DND-41 (cell line): Measurements from ENCODE around the gene MCM10.
"Not testable (repeated sequence)": the region's sequence is repeated elsewhere in the genome, so short reads cannot be mapped to it uniquely, and the experiment has no call there.

Source experiments
- ATAC-seq: fragments of 200-7000 bp; cut with Tn5 transposase; 3 replicates; pipeline ENCODE4 v1.9.1; 2021; ENCODE audit warnings: low read depth; ENCODE audit not compliant: insufficient read depth
- DNase-seq: peaks from one replicate; pipeline ENCODE4 v3.0.0-alpha.2; 2020
- H2AFZ ChIP-seq: 2 replicates; pipeline ENCODE4 v1.6.0; 2012; ENCODE audit warnings: low read depth, low read length
- H3K27ac ChIP-seq: 2 replicates; pipeline ENCODE4 v1.5.1; 2012; ENCODE audit warnings: low read length, inconsistent platforms
- H3K27me3 ChIP-seq: fragments of 200-600 bp; sonication (generic); 2 replicates; pipeline ENCODE4 v1.6.0; 2012; ENCODE audit warnings: low read length, mild to moderate bottlenecking, inconsistent platforms; ENCODE audit not compliant: insufficient read depth, poor library complexity
- H3K36me3 ChIP-seq: 2 replicates; pipeline ENCODE4 v1.5.1; 2012; ENCODE audit warnings: low read length, inconsistent platforms; ENCODE audit not compliant: insufficient read depth
- H3K4me1 ChIP-seq: 2 replicates; pipeline ENCODE4 v1.5.1; 2012; ENCODE audit warnings: mild to moderate bottlenecking, low read length; ENCODE audit not compliant: insufficient read depth
- H3K4me2 ChIP-seq: 2 replicates; pipeline ENCODE4 v1.6.0; 2012; ENCODE audit warnings: mild to moderate bottlenecking, moderate library complexity, low read length, inconsistent platforms; ENCODE audit not compliant: insufficient read depth
- H3K4me3 ChIP-seq, 2 experiments: fragments of 200-600 bp in 1 of 2; shearing (Covaris generic) in 1 of 2; 2 replicates each; pipeline ENCODE4 v1.5.1; 2012 to 2016; ENCODE audit warnings: inconsistent platforms in 2 of 2, low read length in 2 of 2, mild to moderate bottlenecking in 2 of 2, low read depth in 1 of 2, moderate library complexity in 1 of 2
- H3K79me2 ChIP-seq: 2 replicates; pipeline ENCODE4 v1.6.0; 2012; ENCODE audit warnings: low read length, inconsistent platforms; ENCODE audit not compliant: insufficient read depth
- H3K9ac ChIP-seq: 2 replicates; pipeline ENCODE4 v1.6.0; 2012; ENCODE audit warnings: low read depth, mild to moderate bottlenecking, inconsistent platforms, low read length, moderate library complexity
- H3K9me3 ChIP-seq: 2 replicates; pipeline ENCODE4 v1.5.1; 2012; ENCODE audit warnings: low read length, moderate library complexity, mild to moderate bottlenecking, inconsistent platforms; ENCODE audit not compliant: insufficient read depth, severe bottlenecking
- H4K20me1 ChIP-seq: 2 replicates; pipeline ENCODE4 v1.6.0; 2012; ENCODE audit warnings: low read length; ENCODE audit not compliant: insufficient read depth
- EZH2 ChIP-seq: IDR thresholded peaks from 3 replicates; pipeline ENCODE4 v1.6.1; 2012; ENCODE audit warnings: borderline replicate concordance, low read depth, mild to moderate bottlenecking, moderate library complexity, low read length, inconsistent platforms; ENCODE audit not compliant: severe bottlenecking
- TF ChIP-seq, protein P1 (sequence below): IDR thresholded peaks from 2 replicates; pipeline ENCODE4 v1.5.1; 2012; ENCODE audit warnings: borderline replicate concordance, low read length, moderate library complexity, mild to moderate bottlenecking; ENCODE audit not compliant: poor library complexity, severe bottlenecking; ENCODE audit errors: extremely low read depth

The MCM10 gene

DNA sequence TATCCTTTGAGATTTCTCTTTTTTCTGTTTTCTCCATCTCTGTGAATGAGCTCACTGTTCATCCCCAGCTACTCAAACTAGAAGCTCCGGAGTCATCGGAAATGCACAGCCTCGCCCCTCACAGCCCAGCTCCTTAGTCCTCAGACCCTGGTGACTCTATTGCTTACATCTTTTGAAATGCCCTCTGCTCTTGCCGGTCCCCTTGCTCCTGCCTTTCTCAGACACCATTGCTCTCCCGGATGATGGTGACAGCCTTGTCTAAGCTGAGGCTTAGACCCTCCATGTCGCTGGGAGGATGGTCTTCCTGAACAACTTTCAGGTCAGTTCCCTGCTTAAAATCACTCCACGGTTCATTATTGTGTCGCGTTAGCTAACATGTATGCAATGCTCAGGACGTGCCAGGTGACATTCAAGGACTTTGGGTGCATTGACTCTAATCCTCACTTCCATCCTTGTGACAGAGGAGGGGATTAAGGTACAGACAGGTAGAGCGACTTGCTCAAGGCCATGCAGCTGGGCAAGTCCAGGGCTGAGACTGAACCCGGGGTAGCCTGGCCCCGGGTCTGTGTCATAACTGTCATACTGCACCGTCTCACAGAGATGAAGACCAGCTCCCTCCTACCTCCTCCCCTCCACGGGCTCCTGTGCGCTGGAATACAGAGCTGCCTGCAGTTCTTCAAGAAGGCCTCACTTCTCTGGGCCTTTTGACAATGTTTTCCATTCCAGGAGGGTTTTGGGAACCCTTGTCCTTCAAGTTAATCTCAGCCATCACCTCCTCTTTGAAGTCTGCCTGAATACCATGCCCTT, 77.1 kb downstream of the MCM10 start:
- Histone ChIP-seq H3K9me3 (no peaks in the 10 kb centered on the region), H3K9ac (no peak overlapping the region), H3K79me2 (no peaks in the 10 kb centered on the region), H3K27ac (no peak overlapping the region), H3K4me2 (no peak overlapping the region), H3K36me3 (no peaks in the 10 kb centered on the region), H3K4me1 (no peaks in the 10 kb centered on the region), H2AFZ (no peak overlapping the region), H3K4me3 (no peak overlapping the region), H3K27me3 (no peaks in the 10 kb centered on the region), H4K20me1 (no peaks in the 10 kb centered on the region)
- DNase-seq (no peak), ATAC-seq (no peak)
- TF ChIP-seq, protein P1, sequence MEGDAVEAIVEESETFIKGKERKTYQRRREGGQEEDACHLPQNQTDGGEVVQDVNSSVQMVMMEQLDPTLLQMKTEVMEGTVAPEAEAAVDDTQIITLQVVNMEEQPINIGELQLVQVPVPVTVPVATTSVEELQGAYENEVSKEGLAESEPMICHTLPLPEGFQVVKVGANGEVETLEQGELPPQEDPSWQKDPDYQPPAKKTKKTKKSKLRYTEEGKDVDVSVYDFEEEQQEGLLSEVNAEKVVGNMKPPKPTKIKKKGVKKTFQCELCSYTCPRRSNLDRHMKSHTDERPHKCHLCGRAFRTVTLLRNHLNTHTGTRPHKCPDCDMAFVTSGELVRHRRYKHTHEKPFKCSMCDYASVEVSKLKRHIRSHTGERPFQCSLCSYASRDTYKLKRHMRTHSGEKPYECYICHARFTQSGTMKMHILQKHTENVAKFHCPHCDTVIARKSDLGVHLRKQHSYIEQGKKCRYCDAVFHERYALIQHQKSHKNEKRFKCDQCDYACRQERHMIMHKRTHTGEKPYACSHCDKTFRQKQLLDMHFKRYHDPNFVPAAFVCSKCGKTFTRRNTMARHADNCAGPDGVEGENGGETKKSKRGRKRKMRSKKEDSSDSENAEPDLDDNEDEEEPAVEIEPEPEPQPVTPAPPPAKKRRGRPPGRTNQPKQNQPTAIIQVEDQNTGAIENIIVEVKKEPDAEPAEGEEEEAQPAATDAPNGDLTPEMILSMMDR: no peak
- TF ChIP-seq EZH2: no peak

DNA sequence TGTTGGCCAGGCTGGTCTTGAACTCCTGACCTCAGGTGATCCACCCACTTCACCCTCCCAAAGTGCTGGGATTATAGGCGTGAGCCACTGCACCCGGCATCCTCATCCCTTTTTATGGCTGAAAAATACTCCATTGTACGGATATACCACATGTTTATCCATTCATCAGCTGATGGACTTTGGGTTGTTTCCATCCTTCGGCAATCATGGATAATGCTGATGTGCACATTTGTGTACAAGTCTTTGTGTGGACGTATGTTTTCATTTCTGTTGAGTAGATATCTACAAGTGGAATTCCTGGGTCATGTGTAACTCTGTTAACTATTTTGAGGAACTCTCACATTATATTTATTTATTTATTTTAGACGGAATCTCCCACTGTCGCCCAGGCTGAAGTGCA, 78.6 kb downstream of the MCM10 start:
- no peak overlapping the region for H3K27ac ChIP-seq
- no peaks in the 10 kb centered on the region for H4K20me1 ChIP-seq
- ATAC-seq (no peak), DNase-seq (no peak)
- TF ChIP-seq EZH2: no peak
- TF ChIP-seq, protein P1: no peak
- H3K4me1 ChIP-seq: no peaks in the 10 kb centered on the region
- no peaks in the 10 kb centered on the region for H3K79me2 ChIP-seq
- H3K4me3 ChIP-seq: no peak overlapping the region
- no peak overlapping the region for H3K4me2 ChIP-seq
- H3K9me3 ChIP-seq: no peaks in the 10 kb centered on the region
- no peaks in the 10 kb centered on the region for H3K27me3 ChIP-seq
- H2AFZ ChIP-seq: no peak overlapping the region
- H3K9ac ChIP-seq: no peak overlapping the region
- H3K36me3 ChIP-seq: no peaks in the 10 kb centered on the region

DNA sequence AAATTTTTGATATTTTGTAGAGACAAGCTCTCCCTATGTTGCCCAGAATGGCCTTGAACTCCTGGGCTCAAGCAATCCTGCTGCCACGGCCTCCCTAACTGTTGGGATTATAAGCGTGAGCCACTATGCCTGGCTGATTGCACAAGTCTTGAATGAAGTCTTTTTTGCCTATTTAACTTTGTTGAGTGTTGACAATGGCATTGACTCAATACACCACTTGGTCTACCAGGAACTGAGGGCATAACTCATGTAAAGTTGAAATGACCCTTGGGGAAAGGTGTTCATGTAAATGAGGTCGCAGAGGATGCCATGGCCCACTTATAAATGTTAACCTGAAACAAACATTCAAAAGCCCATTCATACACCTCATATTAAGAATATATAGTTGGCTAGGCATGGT, 80.3 kb downstream of the MCM10 start:
- Histone ChIP-seq H3K4me1 (no peaks in the 10 kb centered on the region), H3K9me3 (no peaks in the 10 kb centered on the region), H2AFZ (no peak overlapping the region), H3K79me2 (no peaks in the 10 kb centered on the region), H3K4me3 (no peak overlapping the region), H4K20me1 (no peaks in the 10 kb centered on the region), H3K36me3 (no peaks in the 10 kb centered on the region), H3K4me2 (no peak overlapping the region), H3K27me3 (no peaks in the 10 kb centered on the region), H3K9ac (no peak overlapping the region), H3K27ac (no peak overlapping the region)
- no peak for ATAC-seq
- no peak for DNase-seq
- TF ChIP-seq EZH2: no peak
- TF ChIP-seq, protein P1: no peak

DNA sequence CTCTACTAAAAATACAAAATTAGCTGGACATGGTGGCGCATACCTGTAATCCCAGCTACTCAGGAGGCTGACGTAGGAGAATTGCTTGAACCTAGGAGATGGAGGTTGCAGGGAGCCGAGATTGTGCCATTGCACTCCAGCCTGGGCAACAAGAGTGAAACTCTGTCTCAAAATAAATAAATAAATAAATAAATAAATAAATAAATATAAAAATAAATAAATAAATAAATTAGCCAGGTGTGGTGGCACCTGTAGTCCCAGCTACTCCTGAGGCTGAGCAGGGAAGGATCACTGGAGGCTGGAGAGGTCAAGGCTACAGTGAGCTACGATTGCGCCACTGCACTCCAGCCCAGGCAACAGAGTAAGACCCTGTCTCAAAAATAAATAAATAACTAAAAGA, 80.9 kb downstream of the MCM10 start:
- not testable (repeated sequence) for H3K4me3 ChIP-seq, H3K79me2 ChIP-seq, H4K20me1 ChIP-seq, H3K27ac ChIP-seq, H3K9ac ChIP-seq, ATAC-seq, DNase-seq, H3K9me3 ChIP-seq, H3K27me3 ChIP-seq, H2AFZ ChIP-seq, H3K4me2 ChIP-seq, H3K4me1 ChIP-seq, H3K36me3 ChIP-seq
